Esophagus muscularis mucosa (tissue), 4 donors: ENCODE measurements around the gene WWTR1. TPM values are rescaled to one million over a fixed set of nuclear protein-coding genes. Genes with fewer than 3 reads are reported as not detected.

Source experiments
- DNase-seq: peaks from one replicate; pipeline ENCODE4 v3.0.0-alpha.2; 2017; ENCODE audit errors: extremely low spot score
- H3K27ac ChIP-seq, 4 donors: fragments of 200-600 bp; sonication (generic); replicated peaks in 1 of 4; 1 replicate in 3 of 4; 2 replicates in 1 of 4; pipeline ENCODE4 v1.5.1; 2016 to 2019; ENCODE audit warnings: mild to moderate bottlenecking in 1 of 4
- H3K27me3 ChIP-seq, 4 donors: fragments of 200-600 bp; sonication (generic); one replicate each; pipeline versions ENCODE4 v1.5.1 to v1.6.0; 2016 to 2019
- H3K36me3 ChIP-seq, 4 donors: fragments of 200-600 bp; sonication (generic); one replicate each; pipeline ENCODE4 v1.5.1; 2016 to 2019
- H3K4me1 ChIP-seq, 4 donors: fragments of 200-600 bp; sonication (generic); one replicate each; pipeline ENCODE4 v1.5.1; 2016 to 2019
- H3K4me3 ChIP-seq, 4 donors: fragments of 200-600 bp; sonication (generic); 1 replicate in 2 of 4; 2 replicates in 2 of 4; pipeline ENCODE4 v1.5.1; 2016 to 2019; ENCODE audit warnings: mild to moderate bottlenecking in 4 of 4, moderate library complexity in 1 of 4
- H3K9me3 ChIP-seq, 4 donors: fragments of 200-600 bp; sonication (generic); 1 replicate in 3 of 4; 2 replicates in 1 of 4; pipeline ENCODE4 v1.5.1; 2016 to 2019
- EP300 ChIP-seq: sonication (generic); formaldehyde crosslinking; IDR thresholded peaks from one replicate; pipeline ENCODE4 v1.6.1; 2017; ENCODE audit warnings: antibody characterized with exemption
- POLR2A ChIP-seq: fragments of 450-650 bp; IDR thresholded peaks from one replicate; pipeline ENCODE4 v1.6.1; 2017; ENCODE audit warnings: antibody characterized with exemption, moderate library complexity, mild to moderate bottlenecking, low read depth
- POLR2AphosphoS5 ChIP-seq, 2 donors: sonication (generic); formaldehyde crosslinking; IDR thresholded peaks; one replicate each; pipeline ENCODE4 v1.6.1; 2017; ENCODE audit warnings: antibody characterized with exemption in 2 of 2
- WGBS: methylation state at CpG from one replicate; pipeline ENCODE4 v1.1.5; 2018; 5-methylcytosine and 5-hydroxymethylcytosine counted together
- intact Hi-C: fragments of 100-400 bp; cut with DNase I; formaldehyde crosslinking; loops from one replicate; pipeline ENCODE4 v1.15.1; 2023
- total RNA-seq, 4 donors: library from RNA; depleted of rRNA; stranded (reverse); fragments of >200 nt; gene quantifications; one replicate each; pipeline versions ENCODE4 v1.1.0 to v1.2.1, GENCODE V29; 2016
- TF ChIP-seq, protein P1 (sequence below), 3 experiments: fragments of 200-600 bp in 2 of 3; fragments of 450-650 bp in 1 of 3; sonication (generic) in 2 of 3; IDR thresholded peaks; one replicate each; pipeline ENCODE4 v1.5.1; 2017 to 2019; ENCODE audit warnings: antibody characterized with exemption in 3 of 3, mild to moderate bottlenecking in 2 of 3, moderate library complexity in 1 of 3

Gene WWTR1
- total RNA-seq, 4 donors from 2014 or later: 346 to 535 (median 463) TPM

- 87% methylated on average over 2 of the region's 2 CpGs for WGBS
- Histone ChIP-seq H3K36me3 (no peaks in the 10 kb centered on the region), H3K27ac (peak overlapping the region in 1 of 4 donors; percentile 1), H3K4me1 (peaks cover 24 to 81% (median 64%) of the 10 kb centered on the region in 4 donors), H3K4me3 (no peak overlapping the region), H3K9me3 (no peaks in the 10 kb centered on the region), H3K27me3 (no peaks in the 10 kb centered on the region)
- TF ChIP-seq EP300 (no peak), POLR2A (no peak), POLR2AphosphoS5 (IDR thresholded peaks at IDR 0.05) (peak; percentile 23 to 27)
- TF ChIP-seq, protein P1, sequence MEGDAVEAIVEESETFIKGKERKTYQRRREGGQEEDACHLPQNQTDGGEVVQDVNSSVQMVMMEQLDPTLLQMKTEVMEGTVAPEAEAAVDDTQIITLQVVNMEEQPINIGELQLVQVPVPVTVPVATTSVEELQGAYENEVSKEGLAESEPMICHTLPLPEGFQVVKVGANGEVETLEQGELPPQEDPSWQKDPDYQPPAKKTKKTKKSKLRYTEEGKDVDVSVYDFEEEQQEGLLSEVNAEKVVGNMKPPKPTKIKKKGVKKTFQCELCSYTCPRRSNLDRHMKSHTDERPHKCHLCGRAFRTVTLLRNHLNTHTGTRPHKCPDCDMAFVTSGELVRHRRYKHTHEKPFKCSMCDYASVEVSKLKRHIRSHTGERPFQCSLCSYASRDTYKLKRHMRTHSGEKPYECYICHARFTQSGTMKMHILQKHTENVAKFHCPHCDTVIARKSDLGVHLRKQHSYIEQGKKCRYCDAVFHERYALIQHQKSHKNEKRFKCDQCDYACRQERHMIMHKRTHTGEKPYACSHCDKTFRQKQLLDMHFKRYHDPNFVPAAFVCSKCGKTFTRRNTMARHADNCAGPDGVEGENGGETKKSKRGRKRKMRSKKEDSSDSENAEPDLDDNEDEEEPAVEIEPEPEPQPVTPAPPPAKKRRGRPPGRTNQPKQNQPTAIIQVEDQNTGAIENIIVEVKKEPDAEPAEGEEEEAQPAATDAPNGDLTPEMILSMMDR (IDR thresholded peaks at IDR 0.05): no peak
- no peak for DNase-seq
- intact Hi-C loops: no loop called here
These were observed 58.6 kb downstream of the WWTR1 start for GRCh38 chr3:149599236-149599635.

GRCh38 chr3:149596134-149596770 lies 61.6 kb downstream of the WWTR1 start:
- Histone ChIP-seq H3K36me3 (no peaks in the 10 kb centered on the region), H3K9me3 (no peaks in the 10 kb centered on the region), H3K27me3 (no peaks in the 10 kb centered on the region), H3K27ac (peak overlapping the region in 2 of 4 donors; percentile 27 to 41), H3K4me3 (no peak overlapping the region), H3K4me1 (peaks cover 27 to 79% (median 57%) of the 10 kb centered on the region in 4 donors)
- DNase-seq: no peak
- intact Hi-C loops: no loop called here
- 88% methylated on average over 6 of the region's 6 CpGs for WGBS
- TF ChIP-seq POLR2A (no peak), POLR2AphosphoS5 (IDR thresholded peaks at IDR 0.05) (no peak), EP300 (no peak)
- TF ChIP-seq, protein P1 (IDR thresholded peaks at IDR 0.05): no peak

DNA sequence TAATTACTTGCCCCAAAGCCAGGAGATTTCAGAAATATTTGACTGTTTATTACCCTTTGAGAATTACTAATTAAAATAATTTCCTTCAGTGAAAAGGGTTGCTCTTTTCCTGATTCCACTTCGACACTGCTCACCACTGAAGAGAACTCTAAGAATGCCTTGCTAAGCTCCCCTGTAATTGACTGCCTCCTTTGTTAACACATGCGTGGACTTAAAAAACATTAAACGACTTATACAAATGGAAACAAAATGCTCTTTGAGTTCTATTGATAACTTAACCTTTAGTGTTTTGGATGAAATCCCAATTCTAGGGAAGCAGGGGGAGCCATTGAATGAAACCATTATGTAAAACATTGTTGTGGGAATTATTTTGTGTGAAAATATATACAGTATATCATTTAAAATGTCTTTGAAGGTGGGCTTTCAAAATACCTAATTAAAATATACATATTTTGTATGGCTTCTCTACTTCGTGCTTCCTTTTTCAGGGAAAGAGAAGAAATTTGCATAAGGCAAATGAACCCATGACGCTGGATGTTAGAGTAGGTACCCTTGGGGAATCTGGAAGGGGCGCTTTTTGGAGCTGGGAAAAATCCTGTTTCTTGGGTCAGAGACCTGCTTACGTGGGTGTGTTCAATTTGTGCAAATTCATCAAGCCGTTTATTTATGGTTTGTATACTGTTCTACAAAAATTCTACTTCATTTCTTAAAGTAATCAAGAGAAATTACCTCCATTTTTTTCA lies 64.2 kb downstream of the WWTR1 start:
- peaks cover 40 to 86% (median 69%) of the 10 kb centered on the region in 4 donors for H3K4me1 ChIP-seq
- no peaks in the 10 kb centered on the region for H3K27me3 ChIP-seq
- 88% methylated on average over 8 of the region's 8 CpGs for WGBS
- no peaks in the 10 kb centered on the region for H3K9me3 ChIP-seq
- intact Hi-C loops: no loop called here
- TF ChIP-seq, protein P1 (IDR thresholded peaks at IDR 0.05): no peak
- TF ChIP-seq POLR2AphosphoS5 (IDR thresholded peaks at IDR 0.05): no peak
- TF ChIP-seq POLR2A: no peak
- no peak for TF ChIP-seq EP300
- no peak overlapping the region for H3K4me3 ChIP-seq
- H3K36me3 ChIP-seq: no peaks in the 10 kb centered on the region
- no peak for DNase-seq
- peak overlapping the region in 1 of 4 donors; percentile 46 for H3K27ac ChIP-seq

- Histone ChIP-seq H3K4me3 (no peak overlapping the region), H3K4me1 (peaks cover 46 to 87% (median 75%) of the 10 kb centered on the region in 4 donors)
- 65% methylated on average over 9 of the region's 9 CpGs for WGBS
These were observed 65.0 kb downstream of the WWTR1 start for GRCh38 chr3:149592758-149593240.

More at GRCh38 chr3:149592758-149593240, 65.0 kb downstream of the WWTR1 start:
- DNase-seq: no peak
- H3K9me3 ChIP-seq: no peaks in the 10 kb centered on the region
- peak overlapping the region in 3 of 4 donors; percentile 0 to 53 (median 46) for H3K27ac ChIP-seq
- no peaks in the 10 kb centered on the region for H3K27me3 ChIP-seq
- TF ChIP-seq, protein P1 (IDR thresholded peaks at IDR 0.05): no peak
- TF ChIP-seq POLR2AphosphoS5 (IDR thresholded peaks at IDR 0.05) (peak in 1 of 2 donors; percentile 20), POLR2A (no peak), EP300 (no peak)
- intact Hi-C loops: no loop called here
- no peaks in the 10 kb centered on the region for H3K36me3 ChIP-seq
